ENCODE measurements around the gene WDR20.
"Not testable (repeated sequence)": the region's sequence is repeated elsewhere in the genome, so short reads cannot be mapped to it uniquely, and the experiment has no call there.

The WDR20 gene

GRCh38 chr14:102172721-102173120 lies 33.0 kb downstream of the WDR20 start:
- DNase-seq = not testable (repeated sequence)

- no peak for DNase-seq
Measured at GRCh38 chr14:102177161-102177560, 37.5 kb downstream of the WDR20 start.

GRCh38 chr14:102178806-102179205 lies 39.1 kb downstream of the WDR20 start:
- DNase-seq = no peak

GRCh38 chr14:102180248-102180998 lies 40.7 kb downstream of the WDR20 start:
- DNase-seq = no peak

- DNase-seq = no peak
Measured at GRCh38 chr14:102181187-102181586, 41.5 kb downstream of the WDR20 start.

GRCh38 chr14:102182190-102182589 lies 42.5 kb downstream of the WDR20 start:
- DNase-seq = no peak

GRCh38 chr14:102182936-102183619 lies 43.4 kb downstream of the WDR20 start:
- no peak for DNase-seq

GRCh38 chr14:102183886-102184285 lies 44.2 kb downstream of the WDR20 start:
- DNase-seq = no peak

- DNase-seq = peak; percentile 49
Measured at GRCh38 chr14:102184316-102185035, 44.8 kb downstream of the WDR20 start.

GRCh38 chr14:102185360-102185759 lies 45.7 kb downstream of the WDR20 start:
- DNase-seq = no peak

GRCh38 chr14:102187044-102187443 lies 47.3 kb downstream of the WDR20 start:
- DNase-seq = no peak

- DNase-seq = no peak
Measured at GRCh38 chr14:102187568-102188001, 47.9 kb downstream of the WDR20 start.

- no peak for DNase-seq
Measured at GRCh38 chr14:102188187-102188586, 48.5 kb downstream of the WDR20 start.

- DNase-seq = no peak
Measured at GRCh38 chr14:102189874-102190273, 50.2 kb downstream of the WDR20 start.

GRCh38 chr14:102192840-102193502 lies 53.3 kb downstream of the WDR20 start:
- DNase-seq = peak; percentile 0

GRCh38 chr14:102194856-102195255 lies 55.2 kb downstream of the WDR20 start:
- no peak for DNase-seq

GRCh38 chr14:102195446-102195845 lies 55.7 kb downstream of the WDR20 start:
- no peak for DNase-seq

- no peak for DNase-seq
Measured at GRCh38 chr14:102196039-102196901, 56.6 kb downstream of the WDR20 start.

- DNase-seq = no peak
Measured at GRCh38 chr14:102196902-102197230, 57.2 kb downstream of the WDR20 start.

- DNase-seq = no peak
Measured at GRCh38 chr14:102197317-102197853, 57.7 kb downstream of the WDR20 start.

- no peak for DNase-seq
Measured at GRCh38 chr14:102200690-102201352, 61.1 kb downstream of the WDR20 start.
